Endothelial cell (in vitro differentiated cells): ENCODE measurements around the gene PARG. TPM values are rescaled to one million over a fixed set of nuclear protein-coding genes. Genes with fewer than 3 reads are reported as not detected.
"Not testable (repeated sequence)": the region's sequence is repeated elsewhere in the genome, so short reads cannot be mapped to it uniquely, and the experiment has no call there.

Experiments used
- DNase-seq: peaks from one replicate; pipeline ENCODE4 v3.0.0; 2021; ENCODE audit warnings: low spot score
- H3K27ac Mint-ChIP-seq: one replicate; pipeline ENCODE4 v1.8.0; 2021; ENCODE audit warnings: mixed read lengths, inconsistent platforms; ENCODE audit not compliant: unreplicated experiment
- H3K27me3 Mint-ChIP-seq: one replicate; pipeline ENCODE4 v1.8.0; 2021; ENCODE audit warnings: mild to moderate bottlenecking, moderate library complexity, mixed read lengths, inconsistent platforms; ENCODE audit not compliant: unreplicated experiment
- H3K36me3 Mint-ChIP-seq: one replicate; pipeline ENCODE4 v1.8.0; 2021; ENCODE audit warnings: mild to moderate bottlenecking, low read depth, mixed read lengths, inconsistent platforms; ENCODE audit not compliant: unreplicated experiment
- H3K4me1 Mint-ChIP-seq: one replicate; pipeline ENCODE4 v1.8.0; 2021; ENCODE audit warnings: mild to moderate bottlenecking, mixed read lengths, inconsistent platforms; ENCODE audit not compliant: unreplicated experiment
- H3K4me3 Mint-ChIP-seq: one replicate; pipeline ENCODE4 v1.8.0; 2021; ENCODE audit warnings: mild to moderate bottlenecking, mixed read lengths, inconsistent platforms; ENCODE audit not compliant: unreplicated experiment
- H3K9me3 Mint-ChIP-seq: one replicate; pipeline ENCODE4 v1.8.0; 2021; ENCODE audit warnings: mixed read lengths, inconsistent platforms; ENCODE audit not compliant: unreplicated experiment
- long read RNA-seq: library from polyadenylated mRNA; unstranded; transcript quantifications from one replicate; pipeline ENCODE4 v2.0.0, GENCODE V29; 2020; ENCODE audit not compliant: unreplicated experiment
- total RNA-seq: library from RNA; stranded (reverse); fragmentation: NEBNext Ultra II Directional; extraction: Animal tissue kit (Norgen Biotek cat#: 25700); gene quantifications from one replicate; pipeline ENCODE4 v1.2.1, GENCODE V29; 2021; ENCODE audit not compliant: unreplicated experiment

Gene PARG
- total RNA-seq, result 40.5 TPM
- long read RNA-seq, partial matches to known transcripts, result 0 of 7 reads
- long read RNA-seq, other reads (novel, unspliced or antisense), result 7 of 7 reads

DNA sequence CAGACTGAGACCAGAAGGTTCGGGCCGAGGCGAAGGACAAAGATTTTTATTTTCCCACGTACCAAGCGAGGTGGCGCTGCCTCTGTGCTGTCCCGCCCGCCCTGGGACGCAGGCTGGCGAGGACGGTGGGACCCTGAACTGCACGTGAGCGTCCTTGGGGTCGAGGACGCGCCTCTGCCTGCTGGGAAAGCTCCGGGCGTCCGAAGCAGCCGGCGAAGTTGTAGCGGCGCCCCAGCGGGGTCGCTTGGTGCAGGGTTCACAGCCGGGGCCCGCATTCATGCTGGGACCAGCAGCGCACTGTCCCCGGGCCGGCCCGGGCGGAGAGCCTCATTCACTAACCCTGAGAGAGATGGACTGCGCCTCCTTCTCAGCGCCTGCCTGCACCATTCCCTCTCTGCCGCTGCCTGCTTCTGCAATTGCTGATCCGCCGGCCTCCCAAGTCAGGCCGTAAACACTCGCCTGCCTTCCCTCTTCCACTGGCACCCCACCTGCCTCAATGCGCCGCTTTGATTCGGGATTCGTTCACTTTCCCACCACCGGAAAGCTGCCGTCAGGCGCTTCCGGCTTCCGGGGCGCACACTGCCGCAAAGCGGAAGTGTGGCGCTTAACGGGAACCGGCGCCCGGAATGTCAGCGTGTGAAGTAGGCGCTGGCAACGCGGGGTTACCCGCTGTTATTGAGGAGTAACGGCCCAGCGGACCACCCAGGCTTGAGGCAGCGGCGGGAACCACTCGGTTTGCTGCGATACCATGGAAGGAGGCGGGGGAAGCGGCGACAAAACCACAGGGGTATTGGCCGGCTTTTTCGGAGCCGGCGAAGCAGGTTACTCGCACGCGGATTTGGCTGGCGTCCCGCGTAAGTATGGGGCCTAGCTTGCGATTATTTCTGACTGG is at the start of gene PARG, which contains the start of gene TIMM23B:
PARG (minus strand) TSS at position 581 of the 892 bp plus-strand sequence; CDS start at position 279, 302 bp downstream.
TIMM23B (plus strand) TSS at position 607 of the 892 bp plus-strand sequence; CDS start at position 749, 142 bp downstream.
- H3K27me3 Mint-ChIP-seq, result peaks cover 16% of the 10 kb centered on the region
- H3K4me3 Mint-ChIP-seq, result peak within 1 kb of the TSS; percentile 99
- not testable (repeated sequence) for H3K9me3 Mint-ChIP-seq, H3K36me3 Mint-ChIP-seq
- DNase-seq, result peak; percentile 81
- peaks cover 10% of the 10 kb centered on the region for H3K4me1 Mint-ChIP-seq
- H3K27ac Mint-ChIP-seq, result peak within 1 kb of the TSS; percentile 98

DNA sequence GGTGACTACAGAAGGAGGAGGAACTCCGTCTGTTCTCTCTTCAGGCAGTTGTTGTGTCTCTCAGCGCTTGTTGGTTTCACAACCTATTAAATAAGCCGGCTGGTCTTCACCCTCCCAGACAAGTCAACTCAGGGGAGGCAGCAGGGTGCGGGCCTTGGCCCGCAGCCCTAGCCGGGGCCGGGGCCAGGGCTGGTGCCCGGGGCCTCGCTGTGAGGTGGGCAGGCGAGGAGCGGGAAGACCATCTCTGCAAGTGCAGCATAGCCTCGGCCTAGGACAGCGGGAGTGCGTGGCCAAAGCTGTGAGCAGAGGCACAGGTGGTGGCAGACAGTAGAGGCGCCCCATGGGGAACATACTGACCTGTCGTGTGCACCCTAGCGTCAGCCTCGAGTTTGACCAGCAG is 46.5 kb upstream of the PARG start, which contains the start of gene AGAP6:
AGAP6 (plus strand) TSS at position 31 of the 400 bp plus-strand sequence; CDS start at position 341, 310 bp downstream.
- not testable (repeated sequence) for H3K36me3 Mint-ChIP-seq, H3K27ac Mint-ChIP-seq, H3K4me1 Mint-ChIP-seq, H3K4me3 Mint-ChIP-seq, H3K9me3 Mint-ChIP-seq, DNase-seq, H3K27me3 Mint-ChIP-seq

GRCh38 chr10:49987207-49987606 is 45.4 kb upstream of the PARG start:
- H3K27ac Mint-ChIP-seq, H3K4me3 Mint-ChIP-seq, H3K4me1 Mint-ChIP-seq, H3K27me3 Mint-ChIP-seq, DNase-seq, H3K9me3 Mint-ChIP-seq, H3K36me3 Mint-ChIP-seq: not testable (repeated sequence)

DNA sequence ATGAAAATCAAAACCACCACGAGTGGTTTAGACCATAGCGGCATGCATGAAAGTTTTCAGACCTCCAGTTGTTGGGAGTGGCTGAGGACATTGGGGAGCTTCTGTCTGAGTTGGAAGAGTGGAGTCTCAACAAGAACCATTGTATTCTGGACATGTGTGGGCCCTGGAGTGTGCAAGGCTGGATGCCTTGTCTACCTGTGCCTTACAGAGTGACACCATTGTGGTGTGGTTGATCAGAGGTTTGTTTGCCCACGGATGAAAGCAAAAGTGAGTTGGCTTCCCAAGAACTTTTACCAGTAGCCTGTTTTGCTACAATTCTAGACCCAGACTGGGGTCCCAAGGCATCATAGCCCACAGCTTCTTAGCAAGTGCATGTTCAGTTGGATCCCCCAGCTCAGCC is 35.9 kb upstream of the PARG start:
- not testable (repeated sequence) for H3K4me1 Mint-ChIP-seq, H3K27ac Mint-ChIP-seq, H3K9me3 Mint-ChIP-seq, H3K36me3 Mint-ChIP-seq, DNase-seq, H3K27me3 Mint-ChIP-seq, H3K4me3 Mint-ChIP-seq

- not testable (repeated sequence) for H3K9me3 Mint-ChIP-seq, H3K27me3 Mint-ChIP-seq, H3K36me3 Mint-ChIP-seq, H3K27ac Mint-ChIP-seq, H3K4me1 Mint-ChIP-seq, DNase-seq, H3K4me3 Mint-ChIP-seq
Observed at GRCh38 chr10:49972094-49972493, 30.3 kb upstream of the PARG start.

DNA sequence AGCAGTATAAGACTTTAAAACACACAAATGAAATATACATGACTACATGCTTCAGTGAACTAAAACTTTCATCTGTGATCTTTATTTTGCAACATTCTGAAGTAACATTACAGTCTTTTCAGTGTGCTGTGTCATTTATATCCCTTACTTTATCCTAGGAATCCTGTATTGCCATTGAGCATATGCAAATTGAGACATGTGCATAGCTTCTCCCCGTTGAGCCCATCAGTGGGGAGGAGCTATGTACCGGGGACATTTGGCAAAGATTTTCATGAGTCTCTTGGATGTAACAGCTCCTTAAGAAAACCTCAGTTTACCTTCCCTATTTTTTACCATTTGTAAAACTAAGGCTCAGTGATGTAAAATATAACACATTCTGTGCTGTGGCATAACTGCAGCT is 29.6 kb upstream of the PARG start:
- not testable (repeated sequence) for DNase-seq, H3K4me1 Mint-ChIP-seq, H3K27me3 Mint-ChIP-seq, H3K36me3 Mint-ChIP-seq, H3K9me3 Mint-ChIP-seq, H3K4me3 Mint-ChIP-seq, H3K27ac Mint-ChIP-seq

DNA sequence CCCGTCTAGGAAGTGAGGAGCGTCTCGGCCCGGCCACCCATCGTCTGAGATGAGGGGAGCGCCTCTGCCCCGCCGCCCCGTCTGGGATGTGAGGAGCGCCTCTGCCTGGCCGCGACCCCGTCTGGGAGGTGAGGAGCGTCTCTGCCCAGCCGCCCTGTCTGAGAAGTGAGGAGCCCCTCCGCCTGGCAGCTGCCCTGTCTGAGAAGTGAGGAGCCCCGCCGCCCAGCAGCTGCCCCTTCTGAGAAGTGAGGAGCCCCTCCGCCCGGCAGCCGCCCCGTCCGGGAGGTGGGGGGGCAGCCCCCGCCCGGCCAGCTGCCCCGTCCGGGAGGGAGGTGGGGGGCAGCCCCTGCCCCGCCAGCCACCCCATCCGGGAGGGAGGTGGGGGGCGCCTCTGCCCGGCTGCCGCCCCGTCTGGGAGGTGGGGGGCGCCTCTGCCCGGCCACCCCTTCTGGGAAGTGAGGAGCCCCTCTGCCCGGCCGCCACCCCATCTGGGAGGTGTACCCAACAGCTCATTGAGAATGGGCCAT is 28.6 kb upstream of the PARG start:
- DNase-seq, H3K4me3 Mint-ChIP-seq, H3K4me1 Mint-ChIP-seq: not testable (repeated sequence)

GRCh38 chr10:49953122-49953521 is 11.3 kb upstream of the PARG start:
- not testable (repeated sequence) for H3K27me3 Mint-ChIP-seq, H3K27ac Mint-ChIP-seq, H3K36me3 Mint-ChIP-seq, DNase-seq, H3K4me1 Mint-ChIP-seq, H3K4me3 Mint-ChIP-seq, H3K9me3 Mint-ChIP-seq

More for the DNA sequence above, 28.6 kb upstream of the PARG start:
- H3K27ac Mint-ChIP-seq, H3K9me3 Mint-ChIP-seq, H3K36me3 Mint-ChIP-seq, H3K27me3 Mint-ChIP-seq: not testable (repeated sequence)

GRCh38 chr10:49952006-49952405 is 10.2 kb upstream of the PARG start:
- H3K36me3 Mint-ChIP-seq, H3K27ac Mint-ChIP-seq, H3K9me3 Mint-ChIP-seq, H3K4me3 Mint-ChIP-seq, H3K27me3 Mint-ChIP-seq, H3K4me1 Mint-ChIP-seq, DNase-seq: not testable (repeated sequence)

DNA sequence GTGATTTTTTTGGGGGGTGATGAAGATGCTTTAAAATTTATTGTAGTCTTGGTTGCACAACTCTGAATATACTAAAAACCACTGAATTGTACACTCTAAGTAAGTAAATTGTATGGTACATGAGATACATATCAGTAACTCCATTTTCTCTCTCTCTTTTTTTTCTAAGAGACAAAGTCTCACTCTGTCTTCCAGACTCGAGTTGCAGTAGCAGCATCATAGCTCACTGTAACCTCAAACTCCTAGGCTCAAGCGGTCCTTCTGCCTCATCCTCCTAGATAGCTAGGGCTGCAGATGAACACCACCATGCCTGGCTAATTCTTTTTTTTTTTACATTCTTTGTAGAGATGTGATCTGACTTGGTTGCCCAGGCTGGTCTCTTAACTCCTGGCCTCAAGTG is 6.9 kb upstream of the PARG start:
- not testable (repeated sequence) for H3K36me3 Mint-ChIP-seq, H3K27ac Mint-ChIP-seq, H3K4me3 Mint-ChIP-seq, H3K4me1 Mint-ChIP-seq, DNase-seq, H3K9me3 Mint-ChIP-seq, H3K27me3 Mint-ChIP-seq

- not testable (repeated sequence) for H3K9me3 Mint-ChIP-seq, DNase-seq, H3K4me3 Mint-ChIP-seq, H3K27me3 Mint-ChIP-seq, H3K36me3 Mint-ChIP-seq, H3K27ac Mint-ChIP-seq, H3K4me1 Mint-ChIP-seq
Observed at GRCh38 chr10:49948142-49948541, 6.3 kb upstream of the PARG start.

GRCh38 chr10:49943607-49944006 is 1.8 kb upstream of the PARG start:
- not testable (repeated sequence) for H3K4me3 Mint-ChIP-seq, DNase-seq, H3K36me3 Mint-ChIP-seq, H3K9me3 Mint-ChIP-seq
- Mint-ChIP-seq H3K4me1 (peaks cover 10% of the 10 kb centered on the region), H3K27me3 (peaks cover 16% of the 10 kb centered on the region), H3K27ac (peak overlapping the region; percentile 7)
